HG02970 (cell line): Measurements from ENCODE around the gene GPR152.
"Not testable (repeated sequence)": the region's sequence is repeated elsewhere in the genome, so short reads cannot be mapped to it uniquely, and the experiment has no call there.

Experiments used
- ATAC-seq: cut with Tn5 transposase; IDR thresholded peaks from one replicate; pipeline ENCODE4 v1.9.1; 2021; ENCODE audit warnings: mild to moderate bottlenecking, moderate library complexity, moderate number of reproducible peaks; ENCODE audit not compliant: unreplicated experiment, low FRiP score

GPR152 gene

GRCh38 chr11:67466962-67467771 is 14.6 kb upstream of the GPR152 start:
- ATAC-seq, result no peak

DNA sequence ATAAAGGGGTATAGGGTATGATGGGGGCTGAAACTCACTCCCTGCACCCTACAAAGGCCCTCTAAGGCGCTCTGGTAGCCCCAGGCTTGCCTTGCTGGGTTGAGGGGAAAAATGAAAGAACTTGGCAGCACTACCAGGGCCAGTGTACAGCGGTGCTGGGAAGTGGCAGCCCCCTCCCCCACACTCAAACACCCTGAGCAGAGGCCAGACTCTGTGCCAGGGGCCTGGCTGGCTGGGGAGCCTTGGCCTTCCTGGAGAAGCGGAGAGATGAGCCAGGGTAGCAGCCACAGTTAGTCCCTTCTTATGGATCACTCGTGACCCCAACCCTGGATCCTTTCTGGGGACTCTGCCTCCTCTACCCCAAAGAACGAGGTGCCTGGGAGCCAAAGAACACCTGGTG is 13.8 kb upstream of the GPR152 start:
- no peak for ATAC-seq

DNA sequence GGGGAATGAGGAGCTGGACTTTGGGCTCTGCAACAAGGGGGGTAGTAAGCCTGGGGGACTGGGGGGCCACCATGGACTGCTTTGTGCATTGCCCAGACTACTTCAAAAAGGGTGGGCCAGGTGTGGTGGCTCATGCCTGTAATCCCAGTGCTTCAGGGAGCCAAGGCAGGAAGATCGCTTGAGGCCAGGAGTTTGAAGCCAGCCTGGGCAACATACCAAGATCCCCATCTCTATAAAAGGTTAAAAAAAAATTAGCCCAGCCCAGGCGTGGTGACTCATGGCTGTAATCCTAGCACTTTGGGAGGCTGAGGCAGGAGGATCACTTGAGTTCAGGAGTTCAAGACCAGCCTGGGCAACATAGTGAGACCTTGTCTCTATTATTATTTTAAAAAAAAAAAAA is 13.0 kb upstream of the GPR152 start:
- not testable (repeated sequence) for ATAC-seq

GRCh38 chr11:67465189-67465510 is 12.6 kb upstream of the GPR152 start:
- no peak for ATAC-seq

GRCh38 chr11:67464411-67465188 is 12.1 kb upstream of the GPR152 start:
- ATAC-seq, result peak; percentile 54

- ATAC-seq, result no peak
Measured at GRCh38 chr11:67463680-67464410, 11.3 kb upstream of the GPR152 start.

- no peak for ATAC-seq
Measured at GRCh38 chr11:67463186-67463585, 10.7 kb upstream of the GPR152 start.

GRCh38 chr11:67458266-67458665 is 5.7 kb upstream of the GPR152 start:
- ATAC-seq, result no peak

DNA sequence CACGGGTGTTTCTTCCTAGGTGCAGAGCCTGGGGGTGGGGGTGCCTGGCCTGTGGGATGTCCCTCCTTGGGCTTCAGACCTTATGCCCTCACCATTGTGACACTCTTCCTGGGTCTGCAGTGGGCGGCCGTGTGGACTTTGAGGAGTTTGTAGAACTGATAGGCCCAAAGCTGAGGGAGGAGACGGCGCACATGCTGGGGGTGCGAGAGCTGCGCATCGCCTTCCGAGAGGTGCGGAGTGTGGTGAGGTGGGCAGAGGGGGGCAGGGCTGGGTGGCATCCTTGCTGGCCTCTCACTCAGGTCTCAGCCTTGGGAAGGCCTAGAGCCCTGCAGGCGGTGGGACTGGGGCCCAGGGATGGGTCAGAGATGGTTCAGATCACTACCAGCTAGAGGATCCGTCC is 4.9 kb upstream of the GPR152 start:
- no peak for ATAC-seq

DNA sequence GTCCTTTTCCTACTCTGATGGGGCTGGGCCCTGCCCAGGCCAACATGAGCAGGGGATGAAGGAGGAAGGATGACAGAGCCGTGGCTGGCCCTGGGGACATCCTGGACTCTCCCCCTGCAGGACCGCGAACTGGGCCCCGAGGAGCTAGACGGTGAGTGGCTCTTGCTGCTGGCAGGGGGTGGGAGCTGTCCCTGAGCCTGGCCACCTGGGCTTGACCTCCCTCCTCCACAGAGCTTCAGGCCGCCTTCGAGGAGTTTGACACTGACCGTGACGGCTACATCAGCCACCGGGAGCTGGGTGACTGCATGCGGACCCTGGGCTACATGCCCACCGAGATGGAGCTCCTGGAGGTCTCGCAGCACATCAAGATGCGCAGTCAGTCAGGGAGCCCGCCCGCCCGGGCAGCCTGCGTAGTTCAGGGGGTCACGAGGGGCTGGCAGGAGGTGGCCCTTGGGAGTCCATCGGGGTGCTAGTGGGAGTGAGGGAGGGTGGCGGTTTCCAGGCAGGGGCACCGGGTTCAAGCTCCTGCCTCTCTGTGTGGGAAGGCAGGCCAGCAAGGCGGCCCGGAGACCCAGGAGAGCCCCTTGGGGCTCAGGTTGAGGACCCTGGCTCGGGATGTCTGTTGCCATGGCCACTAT is 3.7 kb upstream of the GPR152 start:
- no peak for ATAC-seq

DNA sequence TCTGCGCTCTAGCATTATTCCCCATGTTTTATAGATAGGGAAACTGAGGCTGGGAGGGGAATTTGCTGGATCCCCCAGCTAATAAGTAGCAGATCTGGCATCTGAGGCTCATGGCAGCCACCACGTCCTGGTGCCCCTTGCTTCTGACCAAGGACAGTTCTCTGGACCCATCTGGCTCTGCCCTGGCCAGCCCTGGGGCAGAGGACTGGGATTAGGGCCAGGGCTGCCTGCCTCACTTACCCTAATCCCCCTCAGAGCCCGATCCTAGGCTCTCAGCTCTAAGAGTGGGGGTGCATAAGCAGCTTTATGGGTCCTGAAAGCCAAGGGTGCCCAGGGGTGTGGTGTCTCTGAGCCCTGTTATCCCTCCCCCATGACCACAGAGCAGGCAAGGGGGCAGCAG is 2.5 kb upstream of the GPR152 start, which contains the start of gene CABP4:
CABP4 (plus strand) TSS at position 301 of the 400 bp plus-strand sequence; CDS start at position 371, 70 bp downstream.
- ATAC-seq, result no peak

GRCh38 chr11:67453816-67454732 is 1.5 kb upstream of the GPR152 start:
- ATAC-seq, result no peak

DNA sequence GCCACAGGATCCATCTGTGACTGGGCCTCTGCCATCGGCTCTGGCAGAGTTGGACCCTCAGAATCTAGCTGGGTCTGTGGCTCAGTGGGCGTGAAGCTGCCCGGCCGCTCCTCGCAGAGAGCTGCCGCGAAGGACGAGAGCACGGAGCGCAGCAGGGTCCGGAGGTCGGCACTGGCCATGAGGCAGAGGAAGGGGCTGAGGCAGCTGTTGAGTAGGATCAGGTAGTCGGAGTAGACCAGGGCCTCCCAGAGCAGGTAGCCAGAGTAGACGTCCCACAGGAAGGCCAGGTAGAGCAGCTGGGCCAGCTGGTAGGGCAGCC is 912 bp downstream of the GPR152 start:
- no peak for ATAC-seq

GRCh38 chr11:67450796-67451657 is 1.5 kb downstream of the GPR152 start:
- no peak for ATAC-seq

DNA sequence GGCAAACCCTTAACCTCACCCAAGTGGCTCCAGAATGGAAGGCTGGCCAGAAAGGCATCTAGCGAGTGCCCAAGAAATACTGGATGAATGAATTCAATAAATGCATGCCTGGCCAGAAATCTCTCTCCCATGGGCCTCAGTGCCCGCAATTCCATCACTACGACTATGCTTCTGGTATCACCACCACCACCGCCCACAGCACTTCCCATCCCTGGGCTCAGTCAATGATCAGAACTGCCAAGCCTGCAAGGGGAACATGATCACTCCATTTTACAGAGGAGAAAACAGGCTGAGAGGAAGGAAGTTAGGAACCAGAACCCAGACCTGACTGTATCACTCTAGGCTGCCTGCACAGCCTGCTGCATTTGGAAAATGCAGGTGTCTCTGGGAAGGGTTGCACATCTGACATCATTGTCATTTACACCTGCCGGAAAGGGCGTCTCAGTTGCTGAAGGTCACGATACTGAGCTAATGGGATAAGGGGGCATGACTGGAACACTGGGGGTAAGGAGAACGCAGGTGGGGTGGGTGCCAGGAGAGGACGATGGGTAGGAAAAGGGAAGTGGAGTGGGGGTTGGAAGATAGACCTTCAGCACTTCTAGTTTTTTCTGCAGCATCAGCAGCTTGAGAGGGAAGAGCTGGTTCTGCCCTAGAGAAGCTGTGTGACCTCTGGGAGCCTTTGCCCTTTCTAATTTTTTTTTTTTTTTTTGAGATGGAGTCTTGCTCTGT is 3.2 kb downstream of the GPR152 start:
- ATAC-seq, result no peak

DNA sequence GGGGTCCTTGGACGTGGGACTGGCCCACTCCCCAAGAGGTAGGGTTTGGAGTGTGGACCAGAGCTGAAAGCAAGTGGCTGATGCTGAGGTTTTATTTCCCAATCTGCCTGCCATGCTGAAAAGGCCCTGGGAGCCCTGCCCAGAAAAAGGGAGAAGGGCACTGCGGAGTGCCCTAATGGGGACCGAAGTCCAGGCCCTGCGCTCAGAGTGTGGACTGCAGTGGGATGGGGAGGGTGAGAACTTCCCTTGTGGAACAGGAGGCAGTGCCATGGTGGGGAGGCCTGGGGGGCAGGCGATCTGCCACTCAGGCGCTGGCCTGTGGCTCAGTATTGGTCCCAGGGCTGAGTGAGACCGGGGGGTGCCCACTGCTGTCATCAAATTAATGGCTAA is 4.3 kb downstream of the GPR152 start:
- no peak for ATAC-seq

DNA sequence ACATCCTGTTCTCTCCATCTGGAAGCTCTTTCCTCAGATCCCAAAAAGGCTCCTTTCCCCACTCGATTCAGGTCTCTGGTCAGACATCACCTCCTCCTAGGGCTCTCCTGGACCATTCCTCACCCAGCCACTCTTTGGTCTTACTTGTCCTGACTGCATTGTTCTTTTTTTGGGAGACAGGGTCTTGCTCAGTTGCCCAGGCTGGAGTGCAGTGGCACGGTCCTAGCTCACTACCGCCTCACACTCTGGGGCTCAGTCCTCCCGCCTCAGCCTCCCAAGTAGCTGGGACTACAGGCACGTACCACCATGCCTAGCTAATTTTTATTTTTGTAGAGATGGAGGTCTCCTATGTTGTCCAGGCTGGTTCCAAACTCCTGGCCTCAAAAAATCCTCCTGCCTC is 7.0 kb downstream of the GPR152 start:
- ATAC-seq, result no peak
